CD4-positive, alpha-beta T cell (primary cell): ENCODE results near the gene PLEKHG1. TPM values are rescaled to one million over a fixed set of nuclear protein-coding genes. Genes with fewer than 3 reads are reported as not detected.

Experiments
- ATAC-seq: fragments of 200-7000 bp; cut with Tn5 transposase; one replicate; pipeline ENCODE4 v1.10.0; 2022; ENCODE audit warnings: mild to moderate bottlenecking; ENCODE audit not compliant: poor library complexity
- CTCF ChIA-PET: fragments of 350-600 bp; sonication (Branson Sonifier 250); formaldehyde crosslinking; loops from one replicate; lab custom pipeline; 2021; ENCODE audit warnings: antibody characterized with exemption, inconsistent platforms; lab: Charles Lee
- POLR2A ChIA-PET: fragments of 350-600 bp; sonication (Branson Sonifier 250); formaldehyde crosslinking; loops from one replicate; lab custom pipeline; 2021; ENCODE audit warnings: antibody characterized with exemption, inconsistent platforms; lab: Charles Lee
- DNase-seq, 14 experiments: peaks; one replicate each; pipeline ENCODE4 v3.0.0-alpha.2; 2013 to 2020; ENCODE audit warnings: mixed read lengths in 2 of 14
- H3K27ac ChIP-seq, 2 donors: one replicate each; pipeline versions ENCODE4 v1.5.1 to v1.7.0; 2013; ENCODE audit warnings: low read length in 2 of 2, low read depth in 1 of 2, mild to moderate bottlenecking in 1 of 2
- H3K27me3 ChIP-seq, 2 experiments: 1 replicate in 1 of 2; 2 replicates in 1 of 2; pipeline versions ENCODE4 v1.6.1 to v1.7.0; 2013; ENCODE audit warnings: low read length in 2 of 2, control low read depth in 1 of 2, mild to moderate bottlenecking in 1 of 2, moderate library complexity in 1 of 2; ENCODE audit not compliant: insufficient read depth in 2 of 2, control insufficient read depth in 1 of 2
- H3K36me3 ChIP-seq: one replicate; pipeline ENCODE4 v1.6.1; 2013; ENCODE audit warnings: low read length, control low read depth; ENCODE audit not compliant: insufficient read depth
- H3K4me1 ChIP-seq: one replicate; pipeline ENCODE4 v1.6.1; 2013; ENCODE audit warnings: low read length, control low read depth; ENCODE audit not compliant: insufficient read depth
- H3K4me3 ChIP-seq: one replicate; pipeline ENCODE4 v1.5.1; 2013; ENCODE audit warnings: mild to moderate bottlenecking, low read length, moderate library complexity
- H3K9me3 ChIP-seq, 2 experiments: 1 replicate in 1 of 2; 2 replicates in 1 of 2; pipeline versions ENCODE4 v1.6.1 to v1.7.0; 2013; ENCODE audit warnings: low read length in 2 of 2, mild to moderate bottlenecking in 2 of 2, control low read depth in 1 of 2, moderate library complexity in 1 of 2; ENCODE audit not compliant: control insufficient read depth in 1 of 2, insufficient read depth in 1 of 2
- H3K27ac Mint-ChIP-seq: one replicate; pipeline ENCODE4 v1.8.0; 2020; ENCODE audit warnings: mixed read lengths
- H3K27me3 Mint-ChIP-seq: one replicate; pipeline ENCODE4 v1.8.0; 2021; ENCODE audit warnings: mixed read lengths
- H3K36me3 Mint-ChIP-seq: one replicate; pipeline ENCODE4 v1.8.0; 2021; ENCODE audit warnings: low read depth, mixed read lengths
- H3K4me1 Mint-ChIP-seq: one replicate; pipeline ENCODE4 v1.8.0; 2021; ENCODE audit warnings: low read depth, mixed read lengths
- H3K4me3 Mint-ChIP-seq: one replicate; pipeline ENCODE4 v1.8.0; 2020; ENCODE audit warnings: mild to moderate bottlenecking, mixed read lengths
- H3K9me3 Mint-ChIP-seq: one replicate; pipeline ENCODE4 v1.8.0; 2020; ENCODE audit warnings: mixed read lengths
- CTCF ChIP-seq: fragments of 200-600 bp; IDR thresholded peaks from one replicate; pipeline ENCODE4 v1.8.0; 2022; ENCODE audit warnings: antibody characterized with exemption, mild to moderate bottlenecking
- intact Hi-C, 2 experiments: fragments of 100-400 bp; cut with DNase I in 1 of 2; cut with micrococcal nuclease in 1 of 2; formaldehyde crosslinking; loops; one replicate each; pipeline versions ENCODE4 v1.15.1 to v1.9.0; 2023 to 2025; cut with DNase I, micrococcal nuclease
- total RNA-seq, 174 experiments: library from RNA in 2 of 174; stranded (reverse) in 2 of 174; gene quantifications; one replicate each; pipeline ENCODE4 v1.2.3 and lab custom pipeline; 2021 to 2026

PLEKHG1 gene
- total RNA-seq, 2 experiments from 2014 or later = 1.5 to 1.8 TPM

GRCh38 chr6:150568560-150568959, 31.1 kb upstream of the PLEKHG1 start:
- Histone ChIP-seq H3K27me3 (peaks cover 7 to 17% of the 10 kb centered on the region in 2 experiments), H3K9me3 (peaks cover 0 to 5% of the 10 kb centered on the region in 2 experiments), H3K4me1 (no peaks in the 10 kb centered on the region), H3K4me3 (no peak overlapping the region), H3K27ac (no peak overlapping the region), H3K36me3 (no peaks in the 10 kb centered on the region)
- no peak overlapping the region for H3K27ac Mint-ChIP-seq
- ChIA-PET CTCF (no interaction called here), POLR2A (no interaction called here)
- no peak for ATAC-seq
- intact Hi-C loops = no loop called here
- no peaks in the 10 kb centered on the region for H3K36me3 Mint-ChIP-seq
- H3K27me3 Mint-ChIP-seq = peaks cover 22% of the 10 kb centered on the region
- no peak for TF ChIP-seq CTCF
- no peak overlapping the region for H3K4me3 Mint-ChIP-seq
- no peaks in the 10 kb centered on the region for H3K9me3 Mint-ChIP-seq
- no peak for DNase-seq
- H3K4me1 Mint-ChIP-seq = no peaks in the 10 kb centered on the region

GRCh38 chr6:150569161-150569560, 30.5 kb upstream of the PLEKHG1 start:
- no peaks in the 10 kb centered on the region for H3K36me3 ChIP-seq
- H3K27ac ChIP-seq = no peak overlapping the region
- ChIA-PET CTCF (no interaction called here), POLR2A (no interaction called here)
- peaks cover 7 to 22% of the 10 kb centered on the region in 2 experiments for H3K27me3 ChIP-seq
- H3K4me3 ChIP-seq = no peak overlapping the region
- Mint-ChIP-seq H3K4me3 (no peak overlapping the region), H3K36me3 (no peaks in the 10 kb centered on the region), H3K4me1 (no peaks in the 10 kb centered on the region), H3K9me3 (no peaks in the 10 kb centered on the region), H3K27ac (no peak overlapping the region), H3K27me3 (peaks cover 23% of the 10 kb centered on the region)
- DNase-seq (no peak), ATAC-seq (no peak)
- no peaks in the 10 kb centered on the region for H3K4me1 ChIP-seq
- no peak for TF ChIP-seq CTCF
- intact Hi-C loops = no loop called here
- H3K9me3 ChIP-seq = peaks cover 0 to 5% of the 10 kb centered on the region in 2 experiments

GRCh38 chr6:150573041-150573681, 26.5 kb upstream of the PLEKHG1 start:
- Histone ChIP-seq H3K27me3 (peaks cover 5 to 26% of the 10 kb centered on the region in 2 experiments), H3K4me1 (no peaks in the 10 kb centered on the region), H3K27ac (no peak overlapping the region), H3K36me3 (no peaks in the 10 kb centered on the region), H3K4me3 (no peak overlapping the region), H3K9me3 (peaks cover 0 to 5% of the 10 kb centered on the region in 2 experiments)
- ATAC-seq (no peak), DNase-seq (no peak)
- Mint-ChIP-seq H3K36me3 (no peaks in the 10 kb centered on the region), H3K27ac (no peak overlapping the region), H3K27me3 (peaks cover 29% of the 10 kb centered on the region), H3K9me3 (no peaks in the 10 kb centered on the region), H3K4me1 (no peaks in the 10 kb centered on the region), H3K4me3 (no peak overlapping the region)
- POLR2A ChIA-PET = no interaction called here
- CTCF ChIA-PET = no interaction called here
- intact Hi-C loops = no loop called here
- TF ChIP-seq CTCF = no peak
